Fibroblast of villous mesenchyme (primary cell): ENCODE results near the gene ASCL4. TPM values are rescaled to one million over a fixed set of nuclear protein-coding genes. Genes with fewer than 3 reads are reported as not detected.

Experiments
- DNase-seq: peaks from one replicate; pipeline ENCODE4 v3.0.0-alpha.2; 2010; ENCODE audit warnings: low read depth
- H3K4me3 ChIP-seq: 2 replicates; pipeline ENCODE4 v1.5.1; 2011; ENCODE audit warnings: low read depth, mild to moderate bottlenecking, low read length
- total RNA-seq: library from RNA; depleted of rRNA; stranded (reverse); fragments of >200 nt; gene quantifications from 2 replicates; pipeline ENCODE4 v1.2.3, GENCODE V29; 2012
- TF ChIP-seq, protein P1 (sequence below): IDR thresholded peaks from 2 replicates; pipeline ENCODE4 v1.5.1; 2012; ENCODE audit warnings: low read depth, mild to moderate bottlenecking, low read length; ENCODE audit not compliant: insufficient read depth

The ASCL4 gene
- total RNA-seq, 1 donor, result not detected

DNA sequence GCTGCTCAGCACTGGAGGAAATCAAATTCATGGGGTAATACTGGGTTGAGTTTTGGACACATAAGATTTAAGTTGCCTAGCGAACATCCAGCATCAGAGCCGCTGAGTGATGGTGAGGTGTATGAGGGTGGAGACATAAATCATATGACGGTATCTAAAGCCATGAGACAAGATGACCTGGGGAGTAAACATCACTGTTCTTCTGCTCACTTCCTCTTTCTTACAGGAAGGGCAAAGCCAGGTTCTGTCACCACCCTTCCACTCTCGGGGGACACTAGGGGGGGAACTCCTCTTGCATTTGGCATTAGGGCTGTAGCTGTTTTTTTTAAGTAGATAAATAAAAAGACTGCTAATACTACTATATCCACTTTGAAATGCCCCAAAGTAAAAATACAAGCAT lies 37.6 kb upstream of the ASCL4 start:
- TF ChIP-seq, protein P1, sequence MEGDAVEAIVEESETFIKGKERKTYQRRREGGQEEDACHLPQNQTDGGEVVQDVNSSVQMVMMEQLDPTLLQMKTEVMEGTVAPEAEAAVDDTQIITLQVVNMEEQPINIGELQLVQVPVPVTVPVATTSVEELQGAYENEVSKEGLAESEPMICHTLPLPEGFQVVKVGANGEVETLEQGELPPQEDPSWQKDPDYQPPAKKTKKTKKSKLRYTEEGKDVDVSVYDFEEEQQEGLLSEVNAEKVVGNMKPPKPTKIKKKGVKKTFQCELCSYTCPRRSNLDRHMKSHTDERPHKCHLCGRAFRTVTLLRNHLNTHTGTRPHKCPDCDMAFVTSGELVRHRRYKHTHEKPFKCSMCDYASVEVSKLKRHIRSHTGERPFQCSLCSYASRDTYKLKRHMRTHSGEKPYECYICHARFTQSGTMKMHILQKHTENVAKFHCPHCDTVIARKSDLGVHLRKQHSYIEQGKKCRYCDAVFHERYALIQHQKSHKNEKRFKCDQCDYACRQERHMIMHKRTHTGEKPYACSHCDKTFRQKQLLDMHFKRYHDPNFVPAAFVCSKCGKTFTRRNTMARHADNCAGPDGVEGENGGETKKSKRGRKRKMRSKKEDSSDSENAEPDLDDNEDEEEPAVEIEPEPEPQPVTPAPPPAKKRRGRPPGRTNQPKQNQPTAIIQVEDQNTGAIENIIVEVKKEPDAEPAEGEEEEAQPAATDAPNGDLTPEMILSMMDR, result no peak
- DNase-seq, result no peak
- H3K4me3 ChIP-seq, result no peak overlapping the region

DNA sequence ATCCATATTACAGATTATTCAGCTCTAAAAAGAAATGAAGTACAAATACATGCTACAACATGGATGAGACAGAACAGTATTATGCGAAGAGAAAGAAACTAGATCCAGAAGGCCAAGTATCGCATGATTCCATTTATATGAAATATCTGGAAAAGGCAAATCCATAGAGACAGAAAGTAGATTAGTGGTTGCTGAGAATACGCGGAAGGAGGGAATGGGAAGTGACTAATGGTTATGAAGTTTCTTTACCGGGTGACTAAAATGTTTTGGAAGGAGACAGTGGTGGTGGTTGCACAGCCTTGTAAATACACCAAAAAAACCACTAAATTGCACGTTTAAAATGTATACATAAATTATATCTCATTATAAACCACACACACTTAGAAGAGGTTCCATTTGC lies 26.0 kb upstream of the ASCL4 start:
- TF ChIP-seq, protein P1, result no peak
- H3K4me3 ChIP-seq, result peak overlapping the region; percentile 2
- DNase-seq, result peak; percentile 73

DNA sequence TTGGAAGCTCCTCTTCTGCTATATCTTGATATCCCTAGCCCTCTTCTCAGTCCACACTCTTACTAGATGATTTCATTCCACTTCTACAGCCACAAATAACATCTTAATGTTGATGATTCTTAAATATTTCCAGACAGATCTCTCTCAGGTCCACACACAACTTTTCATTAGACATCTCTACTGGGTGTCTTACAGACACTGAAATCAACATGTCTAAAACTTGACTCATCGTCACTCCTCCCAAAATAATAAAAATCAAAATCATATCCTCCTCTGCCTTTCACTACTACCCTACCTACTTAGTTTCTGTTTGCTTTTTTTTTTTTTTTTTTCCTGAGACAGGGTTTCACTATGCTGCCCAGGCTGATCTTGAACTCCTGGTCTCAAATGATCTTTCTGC lies 25.4 kb upstream of the ASCL4 start:
- peak; percentile 44 for DNase-seq
- TF ChIP-seq, protein P1, result no peak
- no peak overlapping the region for H3K4me3 ChIP-seq

DNA sequence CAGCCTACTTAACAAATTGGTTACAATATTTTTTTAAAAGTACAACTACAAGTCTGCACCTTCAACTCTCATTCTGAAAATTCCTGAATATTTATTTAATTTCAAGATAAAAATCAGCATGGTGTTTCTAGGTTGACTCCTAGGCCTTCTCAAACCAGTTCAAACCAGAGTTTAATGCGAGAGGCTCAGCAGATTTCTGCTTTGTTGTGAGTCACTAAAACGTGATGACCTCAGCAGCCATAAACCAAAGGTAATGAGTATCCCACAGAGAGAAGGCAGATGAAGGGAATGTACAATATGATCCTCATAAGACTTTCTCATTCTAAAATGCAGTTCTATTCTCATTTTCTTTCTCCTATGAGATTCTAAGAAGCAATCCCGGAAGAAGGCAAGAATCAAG lies 15.1 kb upstream of the ASCL4 start:
- TF ChIP-seq, protein P1, result no peak
- DNase-seq, result peak; percentile 89
- peak overlapping the region; percentile 84 for H3K4me3 ChIP-seq

DNA sequence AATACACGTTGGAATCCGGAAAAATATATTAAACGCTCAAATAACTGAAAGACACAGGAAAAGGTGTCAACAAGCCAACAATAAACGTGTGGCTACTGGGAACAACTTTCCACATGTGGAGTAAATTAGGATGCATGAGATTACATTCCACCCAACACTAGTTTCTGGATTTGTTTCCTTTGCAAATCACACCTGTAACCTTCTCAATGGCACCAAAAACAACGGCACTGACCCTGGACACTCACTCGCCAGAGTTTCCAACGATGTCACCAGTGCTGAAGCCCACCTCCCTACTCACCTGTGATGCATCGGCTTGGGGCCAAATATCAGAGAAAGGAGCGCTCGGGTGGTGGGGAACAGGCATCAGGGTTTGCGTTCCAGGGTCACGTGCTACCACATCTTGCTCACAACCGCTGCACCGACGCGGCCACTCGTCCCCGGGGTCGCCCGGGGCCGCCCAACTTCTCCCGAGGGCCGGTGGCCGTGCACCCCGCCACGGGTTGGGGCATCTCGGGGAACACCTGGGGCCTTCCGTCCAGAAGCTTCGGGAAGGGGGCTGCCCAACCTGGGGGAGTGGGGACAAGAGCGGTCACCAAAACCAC lies 14.2 kb upstream of the ASCL4 start:
- peak overlapping the region; percentile 84 for H3K4me3 ChIP-seq
- DNase-seq, result no peak
- TF ChIP-seq, protein P1, result no peak

DNA sequence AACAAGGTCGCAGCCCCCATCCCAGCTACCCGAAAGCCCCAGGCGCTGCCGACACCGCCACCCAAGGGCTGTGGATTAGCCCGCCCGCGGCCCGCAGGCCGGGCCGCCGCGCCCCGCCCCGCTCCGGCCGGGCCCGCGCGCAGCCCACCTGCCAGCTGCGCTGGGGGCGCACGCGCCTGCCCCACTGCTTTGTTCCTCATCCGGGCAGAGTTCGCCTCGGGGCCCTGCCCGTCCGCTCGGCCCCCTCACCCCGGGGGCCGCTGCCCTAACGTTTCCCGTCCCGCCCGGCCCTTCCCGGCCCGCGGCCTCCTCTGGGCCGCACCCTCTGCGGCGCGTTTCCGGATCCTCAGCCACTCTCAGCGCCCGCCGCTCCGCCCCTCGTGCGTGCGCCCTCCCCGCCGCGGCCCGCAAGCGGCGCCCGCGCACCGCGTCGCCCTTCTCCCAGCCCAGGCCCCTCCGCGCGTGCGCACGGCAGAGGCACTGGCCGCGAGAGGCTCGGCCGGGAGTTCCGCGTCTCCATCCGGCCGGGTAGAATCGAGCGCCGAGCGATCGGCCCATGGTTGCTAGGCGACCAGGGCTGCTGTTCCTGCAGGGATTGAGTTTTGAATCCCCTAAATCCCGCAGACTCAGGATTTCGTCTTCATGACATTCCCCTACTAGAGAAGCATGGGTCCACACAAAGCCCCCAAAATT lies 13.5 kb upstream of the ASCL4 start, which contains the start of gene PRDM4:
TSS of gene PRDM4 (minus strand) at position 329 of the 693 bp plus-strand sequence. CDS start 622 bp downstream, outside the sequence.
- peak; percentile 94 for DNase-seq
- peak within 1 kb of the TSS; percentile 84 for H3K4me3 ChIP-seq
- TF ChIP-seq, protein P1, result no peak
